Osteocyte (in vitro differentiated cells): ENCODE measurements around the gene CACHD1. TPM values are rescaled to one million over a fixed set of nuclear protein-coding genes. Genes with fewer than 3 reads are reported as not detected.

Source experiments
- DNase-seq: peaks from one replicate; pipeline ENCODE4 v3.0.0; 2021; ENCODE audit warnings: mixed read lengths; ENCODE audit not compliant: unreplicated experiment; ENCODE audit errors: extremely low spot score
- H3K27ac Mint-ChIP-seq: one replicate; pipeline ENCODE4 v1.8.0; 2021; ENCODE audit warnings: mild to moderate bottlenecking, mixed read lengths; ENCODE audit not compliant: unreplicated experiment
- H3K27me3 Mint-ChIP-seq: one replicate; pipeline ENCODE4 v1.8.0; 2021; ENCODE audit warnings: mixed read lengths; ENCODE audit not compliant: unreplicated experiment
- H3K36me3 Mint-ChIP-seq: one replicate; pipeline ENCODE4 v1.8.0; 2021; ENCODE audit warnings: mixed read lengths; ENCODE audit not compliant: unreplicated experiment
- H3K4me1 Mint-ChIP-seq: one replicate; pipeline ENCODE4 v1.8.0; 2021; ENCODE audit warnings: mixed read lengths; ENCODE audit not compliant: unreplicated experiment
- H3K4me3 Mint-ChIP-seq: one replicate; pipeline ENCODE4 v1.8.0; 2021; ENCODE audit warnings: mild to moderate bottlenecking, moderate library complexity, mixed read lengths; ENCODE audit not compliant: unreplicated experiment
- H3K9me3 Mint-ChIP-seq: one replicate; pipeline ENCODE4 v1.8.0; 2021; ENCODE audit warnings: mixed read lengths; ENCODE audit not compliant: unreplicated experiment
- total RNA-seq: library from RNA; stranded (reverse); gene quantifications from 2 replicates; pipeline ENCODE4 v1.2.1, GENCODE V29; 2021
- TF ChIP-seq, protein P1 (sequence below): fragments of 200-600 bp; sonication (generic); IDR thresholded peaks from 2 replicates; pipeline ENCODE4 v1.5.0; 2021; ENCODE audit warnings: antibody characterized with exemption, mild to moderate bottlenecking, moderate library complexity

The CACHD1 gene
- total RNA-seq, 1 donor from 2014 or later = 5.5 TPM

DNA sequence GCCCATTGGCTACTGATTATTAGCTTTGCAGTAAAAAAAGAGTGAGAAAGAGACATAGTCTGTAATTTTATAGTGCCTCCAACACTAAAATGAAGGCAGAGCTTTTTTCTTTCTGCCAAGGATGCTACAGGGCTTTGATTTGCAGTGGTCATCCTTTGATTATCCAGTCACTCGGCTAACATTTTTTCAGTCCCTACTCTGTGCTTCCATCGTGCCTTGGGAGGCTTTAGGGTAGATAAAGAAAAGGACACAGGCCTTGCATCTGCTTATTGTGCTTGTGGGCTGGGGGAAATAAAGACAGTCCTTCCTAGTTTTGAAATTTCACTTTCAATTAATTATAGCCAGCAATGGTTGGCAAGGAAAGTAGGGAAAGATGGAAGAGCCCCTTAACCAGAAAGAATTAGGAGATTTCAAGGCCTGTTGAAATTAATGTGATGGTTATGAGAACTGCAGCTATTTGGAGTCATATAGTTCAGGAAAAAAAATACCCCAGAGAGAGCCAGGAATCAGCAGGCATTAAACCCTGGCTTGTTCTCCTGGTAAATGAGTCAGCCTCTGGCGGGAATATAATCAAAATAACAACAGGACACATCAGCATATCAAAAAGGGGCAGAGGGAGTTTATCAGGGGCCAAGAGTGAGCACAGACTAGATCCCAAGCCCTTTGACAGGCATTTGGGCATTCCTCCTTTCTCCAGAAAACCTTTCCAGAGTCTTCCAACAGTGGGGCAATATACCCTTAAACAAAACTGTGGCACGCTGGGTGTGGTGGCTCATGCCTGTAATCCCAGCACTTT, 27.4 kb downstream of the CACHD1 start:
- H3K36me3 Mint-ChIP-seq = no peaks in the 10 kb centered on the region
- H3K9me3 Mint-ChIP-seq = no peaks in the 10 kb centered on the region
- peaks cover 17% of the 10 kb centered on the region for H3K4me1 Mint-ChIP-seq
- H3K27me3 Mint-ChIP-seq = peaks cover 3% of the 10 kb centered on the region
- TF ChIP-seq, protein P1, sequence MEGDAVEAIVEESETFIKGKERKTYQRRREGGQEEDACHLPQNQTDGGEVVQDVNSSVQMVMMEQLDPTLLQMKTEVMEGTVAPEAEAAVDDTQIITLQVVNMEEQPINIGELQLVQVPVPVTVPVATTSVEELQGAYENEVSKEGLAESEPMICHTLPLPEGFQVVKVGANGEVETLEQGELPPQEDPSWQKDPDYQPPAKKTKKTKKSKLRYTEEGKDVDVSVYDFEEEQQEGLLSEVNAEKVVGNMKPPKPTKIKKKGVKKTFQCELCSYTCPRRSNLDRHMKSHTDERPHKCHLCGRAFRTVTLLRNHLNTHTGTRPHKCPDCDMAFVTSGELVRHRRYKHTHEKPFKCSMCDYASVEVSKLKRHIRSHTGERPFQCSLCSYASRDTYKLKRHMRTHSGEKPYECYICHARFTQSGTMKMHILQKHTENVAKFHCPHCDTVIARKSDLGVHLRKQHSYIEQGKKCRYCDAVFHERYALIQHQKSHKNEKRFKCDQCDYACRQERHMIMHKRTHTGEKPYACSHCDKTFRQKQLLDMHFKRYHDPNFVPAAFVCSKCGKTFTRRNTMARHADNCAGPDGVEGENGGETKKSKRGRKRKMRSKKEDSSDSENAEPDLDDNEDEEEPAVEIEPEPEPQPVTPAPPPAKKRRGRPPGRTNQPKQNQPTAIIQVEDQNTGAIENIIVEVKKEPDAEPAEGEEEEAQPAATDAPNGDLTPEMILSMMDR = no peak
- H3K4me3 Mint-ChIP-seq = no peak overlapping the region
- no peak for DNase-seq
- H3K27ac Mint-ChIP-seq = no peak overlapping the region

DNA sequence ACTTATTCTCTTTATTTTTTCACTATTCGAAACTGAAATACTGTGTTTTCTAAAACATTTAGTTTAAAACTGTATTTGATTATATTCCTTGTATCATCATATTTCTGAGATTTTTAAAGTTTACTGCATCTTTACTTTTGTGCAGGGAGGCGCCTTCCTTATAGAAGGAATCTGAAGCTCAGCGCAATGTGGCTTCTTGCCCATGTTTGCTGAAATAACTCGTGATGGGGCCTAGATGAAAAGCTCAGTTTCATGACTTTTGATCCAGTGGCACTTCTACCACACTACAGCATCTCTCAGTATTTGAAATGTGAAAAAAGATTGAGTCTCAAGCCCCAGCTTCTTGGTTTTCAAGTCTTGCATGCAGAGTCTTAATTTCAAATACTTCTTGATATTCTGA, 28.4 kb downstream of the CACHD1 start:
- H3K4me3 Mint-ChIP-seq = no peak overlapping the region
- TF ChIP-seq, protein P1 = no peak
- H3K27ac Mint-ChIP-seq = no peak overlapping the region
- H3K9me3 Mint-ChIP-seq = no peaks in the 10 kb centered on the region
- peaks cover 20% of the 10 kb centered on the region for H3K4me1 Mint-ChIP-seq
- H3K27me3 Mint-ChIP-seq = peaks cover 5% of the 10 kb centered on the region
- no peak for DNase-seq
- no peaks in the 10 kb centered on the region for H3K36me3 Mint-ChIP-seq

DNA sequence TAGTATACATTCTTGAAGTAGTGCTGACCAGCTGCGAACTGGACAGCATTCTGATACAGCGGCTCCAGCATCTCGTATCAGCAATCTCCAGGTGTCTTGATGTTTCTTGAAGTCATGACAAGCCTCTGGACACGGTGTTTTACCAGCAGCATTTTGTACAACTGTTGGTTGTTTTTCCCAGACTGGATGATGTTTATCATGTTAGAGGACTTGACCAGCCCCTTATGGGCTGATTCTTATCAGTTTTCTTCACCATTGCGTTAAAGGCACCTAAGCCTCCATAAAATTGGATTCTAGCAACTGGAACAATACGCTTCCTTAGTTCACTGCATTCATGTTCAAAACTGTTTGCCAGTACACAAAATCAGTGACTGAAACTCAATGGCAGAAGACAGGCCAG, 29.1 kb downstream of the CACHD1 start:
- DNase-seq = no peak
- Mint-ChIP-seq H3K4me3 (no peak overlapping the region), H3K27ac (no peak overlapping the region), H3K27me3 (peaks cover 5% of the 10 kb centered on the region), H3K9me3 (no peaks in the 10 kb centered on the region), H3K36me3 (no peaks in the 10 kb centered on the region), H3K4me1 (peaks cover 20% of the 10 kb centered on the region)
- TF ChIP-seq, protein P1 = no peak

DNA sequence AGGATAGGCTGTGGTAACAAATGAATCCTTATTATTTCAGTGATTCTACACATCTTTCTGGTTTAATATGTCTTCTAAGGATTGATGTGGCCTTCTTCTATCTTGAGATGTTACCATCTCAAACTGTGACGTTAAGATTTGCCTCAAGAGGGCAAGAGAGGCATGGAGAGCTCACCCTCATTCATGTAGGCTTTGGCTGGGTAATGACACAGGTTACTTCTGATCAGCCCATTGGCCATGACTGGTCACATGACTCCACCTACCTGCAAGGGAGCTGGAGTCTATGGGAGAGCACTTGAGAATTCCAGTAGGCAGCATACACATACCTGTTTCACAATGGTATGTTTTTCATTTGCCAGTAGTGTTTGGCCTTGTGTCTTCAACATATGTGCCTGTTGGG, 30.0 kb downstream of the CACHD1 start:
- TF ChIP-seq, protein P1 = no peak
- Mint-ChIP-seq H3K27ac (no peak overlapping the region), H3K4me3 (no peak overlapping the region), H3K36me3 (no peaks in the 10 kb centered on the region), H3K4me1 (peaks cover 21% of the 10 kb centered on the region), H3K27me3 (peaks cover 5% of the 10 kb centered on the region), H3K9me3 (no peaks in the 10 kb centered on the region)
- DNase-seq = no peak

DNA sequence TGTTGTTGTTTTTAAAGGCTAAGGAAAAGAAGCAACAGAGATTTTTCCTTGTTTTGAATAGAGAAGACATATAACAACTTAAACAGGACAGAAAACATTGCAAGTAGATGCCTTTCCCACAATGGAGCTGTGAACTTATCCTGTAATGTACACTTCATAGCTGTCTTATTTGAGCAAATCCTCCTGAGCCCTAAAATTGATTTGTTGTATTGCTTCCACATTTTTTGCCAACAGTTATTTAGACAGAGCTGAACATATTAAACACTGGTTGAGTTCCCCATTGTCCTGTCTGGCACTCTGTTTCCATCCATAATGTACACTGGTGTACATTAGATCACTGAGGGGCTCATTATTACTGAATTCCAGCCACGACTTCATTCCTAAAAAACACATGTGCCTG, 32.2 kb downstream of the CACHD1 start:
- H3K27me3 Mint-ChIP-seq = peaks cover 5% of the 10 kb centered on the region
- H3K9me3 Mint-ChIP-seq = no peaks in the 10 kb centered on the region
- H3K27ac Mint-ChIP-seq = no peak overlapping the region
- H3K4me1 Mint-ChIP-seq = peaks cover 16% of the 10 kb centered on the region
- no peak overlapping the region for H3K4me3 Mint-ChIP-seq
- TF ChIP-seq, protein P1 = no peak
- no peaks in the 10 kb centered on the region for H3K36me3 Mint-ChIP-seq
- no peak for DNase-seq
